K562 (cell line): ENCODE measurements around the gene QRICH1. TPM values are rescaled to one million over a fixed set of nuclear protein-coding genes. Genes with fewer than 3 reads are reported as not detected.

Experiments
- ATAC-seq: fragments of 200-7000 bp; cut with Tn5 transposase; 3 replicates; pipeline ENCODE4 v1.9.1; 2020; ENCODE audit warnings: moderate library complexity
- BruUV-seq: library from RNA; stranded (reverse); fragments of 400-500 nt; replicated peaks from 2 replicates; lab custom pipeline; 2021; lab: Mats Ljungman, UMichigan
- CTCF ChIA-PET: fragments of 300-600 bp; formaldehyde crosslinking; extraction: SDS; loops from one replicate; lab custom pipeline; 2021; ENCODE audit warnings: low intra/inter-chr PET ratio; lab: Yijun Ruan, JAX
- POLR2A ChIA-PET: fragments of 300-600, 350-650 bp; sonication (Branson Sonifier 250); formaldehyde crosslinking; extraction: SDS; loops from one replicate; lab custom pipeline; 2021; ENCODE audit warnings: antibody characterized with exemption, inconsistent platforms; lab: Yijun Ruan, JAX
- DNase-seq, 4 experiments: peaks; one replicate each; pipeline versions ENCODE4 v3.0.0 to v3.0.0-alpha.2; 2011 to 2018; ENCODE audit warnings: low spot score in 3 of 4, mixed read lengths in 3 of 4; ENCODE audit errors: extremely low read depth in 1 of 4
- FAIRE-seq: peaks from 2 replicates; lab custom pipeline; 2011; peaks lifted over from hg19 to GRCh38; lab: Jason Lieb, UNC
- H2AFZ ChIP-seq: 2 replicates; pipeline ENCODE4 v1.6.0; 2011; ENCODE audit warnings: low read depth, low read length, control low read depth, inconsistent platforms
- H3K27ac ChIP-seq: fragments of 200-600 bp; 3 replicates; pipeline ENCODE4 v1.8.0; 2011; ENCODE audit warnings: low read depth, mild to moderate bottlenecking, control low read depth, inconsistent platforms, low read length, moderate library complexity, mixed read lengths; ENCODE audit errors: extremely low read depth
- H3K27me3 ChIP-seq, 2 experiments: fragments of 300-600 bp in 1 of 2; 2 replicates in 1 of 2; 3 replicates in 1 of 2; pipeline versions ENCODE4 v1.6.0 to v1.8.0; 2011; ENCODE audit warnings: inconsistent platforms in 2 of 2, low read length in 2 of 2, mild to moderate bottlenecking in 1 of 2, mixed read lengths in 1 of 2, moderate library complexity in 1 of 2; ENCODE audit not compliant: control insufficient read depth in 2 of 2, insufficient read depth in 2 of 2
- H3K36me3 ChIP-seq: fragments of 300-600 bp; 3 replicates; pipeline ENCODE4 v1.8.0; 2011; ENCODE audit warnings: mild to moderate bottlenecking, low read length, inconsistent platforms; ENCODE audit not compliant: control insufficient read depth, insufficient read depth
- H3K4me1 ChIP-seq, 2 experiments: fragments of 200-600 bp in 1 of 2; replicated peaks in 1 of 2; 2 replicates in 1 of 2; 3 replicates in 1 of 2; pipeline versions ENCODE4 v1.5.1 to v1.8.0; 2011; ENCODE audit warnings: inconsistent platforms in 2 of 2, low read length in 2 of 2, mild to moderate bottlenecking in 1 of 2, mixed read lengths in 1 of 2, moderate library complexity in 1 of 2; ENCODE audit not compliant: control insufficient read depth in 2 of 2, insufficient read depth in 2 of 2
- H3K4me2 ChIP-seq: 2 replicates; pipeline ENCODE4 v1.6.1; 2011; ENCODE audit warnings: low read length, control low read depth, inconsistent platforms, mixed read lengths; ENCODE audit not compliant: insufficient read depth
- H3K4me3 ChIP-seq: fragments of 200-600 bp; sonication (generic), shearing (Covaris generic); 2 replicates; pipeline ENCODE4 v1.5.1; 2016; ENCODE audit warnings: control low read depth, inconsistent platforms
- H3K79me2 ChIP-seq: fragments of 200-600 bp; 3 replicates; pipeline ENCODE4 v1.8.0; 2011; ENCODE audit warnings: low read length, inconsistent platforms; ENCODE audit not compliant: control insufficient read depth, insufficient read depth
- H3K9ac ChIP-seq, 2 experiments: 2 replicates each; pipeline versions ENCODE4 v1.6.0 to v1.6.1; 2011; ENCODE audit warnings: low read depth in 2 of 2, low read length in 2 of 2, control low read depth in 1 of 2, inconsistent platforms in 1 of 2, mild to moderate bottlenecking in 1 of 2, mixed read lengths in 1 of 2; ENCODE audit not compliant: insufficient read depth in 1 of 2
- H3K9me1 ChIP-seq: one replicate; pipeline ENCODE4 v1.6.0; 2011; ENCODE audit warnings: inconsistent platforms, mild to moderate bottlenecking, low read length, moderate library complexity; ENCODE audit not compliant: control insufficient read depth, insufficient read depth
- H3K9me3 ChIP-seq: replicated peaks from 2 replicates; pipeline ENCODE4 v1.5.1; 2011; ENCODE audit warnings: low read depth, low read length, inconsistent platforms; ENCODE audit not compliant: control insufficient read depth, insufficient read depth
- H4K20me1 ChIP-seq: replicated peaks from 2 replicates; pipeline ENCODE4 v1.6.1; 2011; ENCODE audit warnings: low read length, inconsistent platforms, mixed read lengths; ENCODE audit not compliant: control insufficient read depth, insufficient read depth
- ATF7 ChIP-seq: fragments of 450-650 bp; IDR thresholded peaks from 2 replicates; pipeline ENCODE4 v1.7.1; 2014; ENCODE audit warnings: mild to moderate bottlenecking, moderate library complexity
- FOXJ2 ChIP-seq: fragments of 200-800 bp; sonication (Bioruptor generic); IDR thresholded peaks from 2 replicates; pipeline ENCODE4 v1.6.1; 2016; ENCODE audit warnings: missing genetic modification characterization, missing compliant biosample characterization
- HIVEP1 ChIP-seq: fragments of 250-450 bp; sonication (Bioruptor Pico); IDR thresholded peaks from 2 replicates; pipeline ENCODE4 v1.4.0; 2020; ENCODE audit warnings: mild to moderate bottlenecking
- KAT8 ChIP-seq: fragments of 450-650 bp; IDR thresholded peaks from 2 replicates; pipeline ENCODE4 v1.6.1; 2016; ENCODE audit warnings: low read depth, mild to moderate bottlenecking
- KHSRP ChIP-seq: fragments of 450-650 bp; IDR thresholded peaks from 2 replicates; pipeline ENCODE4 v1.6.1; 2017
- LCOR ChIP-seq: sonication (generic); formaldehyde crosslinking; IDR thresholded peaks from 2 replicates; pipeline ENCODE4 v1.8.0; 2022; ENCODE audit warnings: mild to moderate bottlenecking, missing genetic modification reagents
- MAFF ChIP-seq: IDR thresholded peaks from 2 replicates; pipeline ENCODE4 v1.6.1; 2012; ENCODE audit warnings: low read length, improper control_type of control experiment
- NFIC ChIP-seq: fragments of 450-650 bp; IDR thresholded peaks from 2 replicates; pipeline ENCODE4 v1.6.1; 2017; ENCODE audit warnings: mild to moderate bottlenecking, inconsistent platforms
- PHF8 ChIP-seq: fragments of 200-600 bp; sonication (generic); IDR thresholded peaks from 2 replicates; pipeline ENCODE4 v1.6.1; 2012; ENCODE audit warnings: mixed run types, mild to moderate bottlenecking, inconsistent platforms, low read length, moderate library complexity, borderline replicate concordance
- POU5F1 ChIP-seq: fragments of 150-350 bp; IDR thresholded peaks from 2 replicates; pipeline ENCODE4 v1.6.1; 2014; ENCODE audit warnings: borderline replicate concordance, low read length, low read depth, mild to moderate bottlenecking; ENCODE audit not compliant: partially characterized antibody
- RFX7 ChIP-seq: fragments of 250-450 bp; sonication (Bioruptor Pico); IDR thresholded peaks from 2 replicates; pipeline ENCODE4 v1.5.1; 2021; ENCODE audit warnings: mild to moderate bottlenecking
- STAT5B ChIP-seq: fragments of 250-450 bp; sonication (Bioruptor Pico); IDR thresholded peaks from 2 replicates; pipeline ENCODE4 v1.8.0; 2021; ENCODE audit warnings: mild to moderate bottlenecking, inconsistent platforms
- ZNF134 ChIP-seq: fragments of 250-450 bp; sonication (Bioruptor Pico); conservative IDR thresholded peaks from 2 replicates; pipeline ENCODE4 v1.4.0; 2020
- WGBS: fragments of 100-300 bp; shearing (Covaris generic); methylation state at CpG from one replicate; pipeline ENCODE4 v1.1.6; 2016; ENCODE audit warnings: low coverage, mixed read lengths; ENCODE audit not compliant: insufficient coverage; ENCODE audit errors: missing lambda C conversion rate; 5-methylcytosine and 5-hydroxymethylcytosine counted together
- in situ Hi-C: fragments of 300-500 bp; cut with MboI; formaldehyde crosslinking; loops from 4 replicates; pipeline ENCODE4 v1.15.0; 2018; ENCODE audit warnings: inconsistent platforms, mixed read lengths
- intact Hi-C: fragments of 100-400 bp; cut with micrococcal nuclease; formaldehyde crosslinking; loops from 2 replicates; pipeline ENCODE4 v1.14.2; 2022
- polyA plus RNA-seq, 8 experiments: library from polyadenylated mRNA; depleted of rRNA in 4 of 8; stranded (reverse) in 5 of 8; unstranded in 3 of 8; fragments of >200 nt; fragmentation: Nextera tagmentation in 2 of 8; fragmentation: Illumina TruSeq in 1 of 8; extraction: Ambion mirVana in 2 of 8; extraction: Trizol in 1 of 8; gene quantifications; 2 replicates each; pipeline versions ENCODE4 v1.2.1 to v1.2.3, GENCODE V29; 2011 to 2014; ENCODE audit warnings: inconsistent platforms in 1 of 8, missing spikeins in 1 of 8
- total RNA-seq, 7 experiments: library from RNA; depleted of rRNA in 6 of 7; stranded (reverse); fragments of >200 nt in 6 of 7; fragmentation: Illumina TruSeq in 2 of 7; extraction: Trizol in 2 of 7; gene quantifications; 2 replicates each; pipeline versions ENCODE4 v1.2.1 to v1.2.3, GENCODE V29; 2011 to 2021; ENCODE audit warnings: low replicate concordance in 1 of 7
- TF ChIP-seq, protein P1 (sequence below): sonication (generic); formaldehyde crosslinking; IDR thresholded peaks from 2 replicates; pipeline ENCODE4 v1.8.1; 2023; ENCODE audit warnings: mild to moderate bottlenecking, missing genetic modification reagents
- TF ChIP-seq, protein P2 (sequence below): sonication (generic); formaldehyde crosslinking; IDR thresholded peaks from 2 replicates; pipeline ENCODE4 v1.9.0; 2022; ENCODE audit warnings: mild to moderate bottlenecking, missing genetic modification reagents

The QRICH1 gene
- total and polyA plus RNA-seq, 9 of the 15 experiments (the other 6 are each of a cell fraction or from before 2014, with no cell fraction given): 20.1 to 99.2 (median 56.7) TPM

DNA sequence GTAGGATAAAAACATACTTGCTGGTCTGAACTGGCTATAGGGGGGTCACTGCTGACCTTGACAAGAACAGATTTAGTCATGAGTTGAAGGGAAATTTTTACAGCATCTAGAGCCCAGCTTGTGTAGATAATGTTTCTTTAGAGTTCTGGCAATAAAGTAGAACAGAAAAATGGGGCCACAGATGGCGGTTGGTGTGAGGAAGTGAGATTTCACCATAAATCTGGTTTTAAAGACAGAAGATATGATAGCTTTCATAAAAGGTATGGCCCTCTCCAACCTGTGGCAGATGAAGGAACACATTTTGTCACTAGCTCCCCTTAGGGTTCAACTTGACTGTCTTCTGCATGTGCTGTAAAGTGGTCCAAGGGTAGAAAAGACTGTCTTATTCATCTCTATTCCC, 40.3 kb downstream of the QRICH1 start:
- POLR2A ChIA-PET: interaction anchor here (1.0 kb wide), 1 partner anchor 9 kb away, joined by 3 read pairs; no protein-coding TSS in a partner anchor
- H3K36me3 ChIP-seq: peaks cover 68% of the 10 kb centered on the region; the same call in 2 of the 3 replicates

More for the DNA sequence above, 40.3 kb downstream of the QRICH1 start:
- H3K4me1 ChIP-seq: no peaks in the 10 kb centered on the region; a peak in 1 of 5 replicates
- no peak overlapping the region for H3K4me2 ChIP-seq
- intact Hi-C loops (no loop called here), in situ Hi-C loops (no loop called here)
- no peak overlapping the region for H3K4me3 ChIP-seq
- FAIRE-seq (no peak), DNase-seq (no peak), ATAC-seq (no peak)
- peaks cover 3% of the 10 kb centered on the region for H3K9me1 ChIP-seq
- no peak overlapping the region for H3K27ac ChIP-seq
- CTCF ChIA-PET: no interaction called here
- H3K9me3 ChIP-seq: no peaks in the 10 kb centered on the region
- peaks cover 2% of the 10 kb centered on the region; the same call in 2 of the 3 replicates for H3K79me2 ChIP-seq
- TSS peak; percentile 28 for BruUV-seq
- no peak overlapping the region for H3K9ac ChIP-seq
- TF ChIP-seq ZNF134 (CRISPR knock-in tag) (no peak), PHF8 (no peak), MAFF (no peak), FOXJ2 (tag) (no peak), STAT5B (no peak), NFIC (no peak), RFX7 (CRISPR knock-in tag) (no peak), POU5F1 (no peak), LCOR (no peak), HIVEP1 (CRISPR knock-in tag) (no peak), ATF7 (no peak), KAT8 (no peak), KHSRP (no peak)
- TF ChIP-seq, protein P1, sequence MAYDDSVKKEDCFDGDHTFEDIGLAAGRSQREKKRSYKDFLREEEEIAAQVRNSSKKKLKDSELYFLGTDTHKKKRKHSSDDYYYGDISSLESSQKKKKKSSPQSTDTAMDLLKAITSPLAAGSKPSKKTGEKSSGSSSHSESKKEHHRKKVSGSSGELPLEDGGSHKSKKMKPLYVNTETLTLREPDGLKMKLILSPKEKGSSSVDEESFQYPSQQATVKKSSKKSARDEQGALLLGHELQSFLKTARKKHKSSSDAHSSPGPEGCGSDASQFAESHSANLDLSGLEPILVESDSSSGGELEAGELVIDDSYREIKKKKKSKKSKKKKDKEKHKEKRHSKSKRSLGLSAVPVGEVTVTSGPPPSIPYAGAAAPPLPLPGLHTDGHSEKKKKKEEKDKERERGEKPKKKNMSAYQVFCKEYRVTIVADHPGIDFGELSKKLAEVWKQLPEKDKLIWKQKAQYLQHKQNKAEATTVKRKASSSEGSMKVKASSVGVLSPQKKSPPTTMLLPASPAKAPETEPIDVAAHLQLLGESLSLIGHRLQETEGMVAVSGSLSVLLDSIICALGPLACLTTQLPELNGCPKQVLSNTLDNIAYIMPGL: no peak
- TF ChIP-seq, protein P2, sequence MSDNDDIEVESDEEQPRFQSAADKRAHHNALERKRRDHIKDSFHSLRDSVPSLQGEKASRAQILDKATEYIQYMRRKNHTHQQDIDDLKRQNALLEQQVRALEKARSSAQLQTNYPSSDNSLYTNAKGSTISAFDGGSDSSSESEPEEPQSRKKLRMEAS (CRISPR knock-in tag): no peak
- H2AFZ ChIP-seq: no peak overlapping the region
- H4K20me1 ChIP-seq: no peaks in the 10 kb centered on the region
- WGBS: no CpG with 5 or more reads among the region's 1 CpG
- H3K27me3 ChIP-seq: no peaks in the 10 kb centered on the region
